Left lobe of liver (tissue), 2 donors: ENCODE data around the gene WDR43. TPM values are rescaled to one million over a fixed set of nuclear protein-coding genes. Genes with fewer than 3 reads are reported as not detected.

ENCODE experiments used
- ATAC-seq: fragments of 200-7000 bp; cut with Tn5 transposase; one replicate; pipeline ENCODE4 v1.9.1; 2020; ENCODE audit warnings: mild to moderate bottlenecking, moderate library complexity
- DNase-seq: peaks from one replicate; pipeline ENCODE4 v3.0.0-alpha.2; 2020; ENCODE audit warnings: low spot score
- total RNA-seq: library from RNA; stranded (reverse); gene quantifications from one replicate; pipeline ENCODE4 v1.2.1, GENCODE V29; 2021
- donor health status: DM: no; HTN: no; CAD: no; lungs with moderate emphysema.
- donor health status: DM: no; HTN: yes; CAD: no.

WDR43 gene
- total RNA-seq, 1 donor from 2014 or later: 17.5 TPM

DNA sequence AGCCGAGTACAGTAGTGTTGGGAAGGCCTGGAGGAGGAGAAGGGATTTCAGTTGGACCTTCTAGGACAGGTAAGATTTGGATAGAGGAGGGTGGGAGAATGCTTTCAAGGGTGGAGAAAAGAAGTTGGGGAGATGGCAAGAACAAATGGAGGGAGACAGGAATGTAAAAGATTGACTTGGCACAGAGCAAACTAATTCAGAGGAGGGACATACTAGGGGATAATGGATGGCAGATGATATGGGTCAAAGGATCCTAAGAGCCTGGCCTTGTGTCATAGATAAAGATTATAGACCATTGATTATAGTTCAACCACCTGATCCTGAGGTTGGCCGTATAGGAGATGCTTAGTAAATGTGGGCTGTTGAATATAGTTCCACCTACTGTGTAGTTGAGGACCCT is 12.4 kb downstream of the WDR43 start:
- no peak for ATAC-seq
- DNase-seq: no peak

DNA sequence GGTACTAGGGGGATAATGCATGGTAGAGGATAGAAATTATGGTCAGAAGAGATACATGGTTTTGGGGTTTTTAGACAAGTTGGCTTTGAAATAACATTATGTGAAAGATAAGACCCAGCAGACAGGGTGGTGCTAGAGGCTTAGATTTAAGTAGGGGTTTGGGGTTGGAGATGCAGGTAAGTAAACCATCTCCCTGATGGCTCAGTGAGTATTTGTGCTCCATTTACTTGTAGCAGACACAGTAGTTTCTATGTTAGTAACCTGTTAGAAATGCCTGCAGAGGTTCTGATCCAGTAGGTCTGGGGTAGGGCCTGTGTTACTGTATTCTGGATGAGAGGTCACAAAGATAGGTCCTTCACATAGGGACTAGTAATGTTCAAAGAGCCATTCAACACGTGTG is 13.7 kb downstream of the WDR43 start:
- no peak for DNase-seq

DNA sequence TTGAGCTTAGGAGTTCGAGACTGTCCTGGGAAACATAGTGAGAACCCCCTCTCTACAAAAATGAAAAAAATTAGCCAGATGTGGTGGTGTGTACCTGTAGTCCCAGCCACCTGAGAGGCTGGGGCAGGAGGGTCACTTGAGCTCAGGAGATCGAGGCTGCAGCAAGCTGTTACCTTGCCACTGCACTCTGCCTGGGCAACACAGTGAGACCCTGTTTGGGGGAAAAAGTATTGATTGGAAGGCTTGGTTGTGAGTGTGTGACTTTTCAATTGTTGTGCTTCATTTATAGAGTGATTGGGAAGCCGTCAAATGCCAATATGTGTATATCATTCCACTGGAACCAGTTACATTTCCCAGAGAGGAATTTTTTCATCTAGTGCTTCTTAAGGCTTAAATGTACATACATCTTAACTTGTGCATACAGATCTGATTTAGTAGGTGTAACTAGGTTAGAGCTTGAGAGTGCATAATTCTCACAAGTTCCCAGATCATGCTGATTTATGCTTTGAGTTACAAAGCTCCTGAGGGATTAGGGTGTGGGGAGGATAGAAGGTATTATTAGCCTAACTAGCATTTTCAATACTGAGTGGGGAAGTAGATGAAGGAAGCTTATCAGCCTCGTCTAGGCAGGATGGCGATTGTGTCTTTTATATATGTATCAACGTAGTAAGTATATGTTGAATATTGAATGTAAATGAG is 15.3 kb downstream of the WDR43 start:
- ATAC-seq: no peak
- no peak for DNase-seq

More for the DNA sequence above, 13.7 kb downstream of the WDR43 start:
- ATAC-seq: no peak

DNA sequence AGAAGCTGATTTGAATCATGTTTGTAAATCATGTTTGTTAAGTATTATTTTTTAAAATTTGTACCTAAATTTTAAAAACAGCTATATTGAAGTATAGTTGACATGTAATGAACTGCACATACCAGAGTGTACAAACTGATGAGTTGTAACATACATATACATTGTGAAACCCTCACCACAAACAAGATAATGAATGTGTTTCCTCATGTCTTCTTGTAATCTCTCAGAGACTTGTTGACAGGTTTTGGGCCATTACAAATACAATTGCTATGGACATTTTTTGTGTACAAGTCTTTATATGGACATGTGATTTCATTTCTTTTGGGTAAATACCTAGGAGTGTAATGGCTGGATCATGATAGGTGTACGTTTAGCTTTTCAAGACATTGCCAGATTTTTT is 21.5 kb downstream of the WDR43 start:
- no peak for DNase-seq
- no peak for ATAC-seq

DNA sequence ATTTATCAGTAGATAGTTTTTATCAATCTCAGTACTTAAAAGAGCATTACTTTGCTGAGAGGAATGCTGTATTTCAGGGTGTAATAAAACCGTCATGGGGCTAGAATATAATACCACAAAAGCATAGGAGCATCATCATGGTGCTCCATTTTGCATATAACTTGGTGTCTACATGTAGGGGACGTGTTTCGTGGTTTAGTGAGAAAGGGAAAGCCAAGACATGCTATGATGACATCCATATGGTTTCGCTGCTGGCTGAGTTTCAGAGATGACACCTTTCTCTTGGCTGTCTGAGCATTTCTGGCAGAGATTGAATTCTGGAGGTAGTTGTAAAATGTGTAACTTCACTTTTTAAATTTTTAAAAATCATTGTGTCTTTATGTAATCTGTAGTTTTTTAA is 32.4 kb downstream of the WDR43 start:
- ATAC-seq (no peak), DNase-seq (no peak)

DNA sequence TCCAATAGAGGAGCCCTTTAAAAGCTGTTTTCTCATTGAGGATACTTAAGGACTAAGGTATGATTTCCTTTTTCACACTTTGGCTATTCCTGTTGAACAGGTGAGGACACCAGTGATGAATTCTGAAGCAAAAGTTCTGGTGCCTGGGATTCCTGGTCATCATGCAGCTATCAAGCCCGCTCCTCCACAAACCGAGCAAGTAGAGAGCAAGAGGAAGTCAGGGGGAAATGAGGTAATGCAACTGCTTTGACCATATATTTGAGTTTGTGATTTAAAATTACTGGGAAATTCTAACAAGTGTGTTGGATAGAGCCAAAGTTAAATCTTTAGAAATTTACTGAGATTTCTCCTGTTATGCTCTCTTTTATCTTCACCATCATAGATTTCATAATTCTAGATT is 33.0 kb downstream of the WDR43 start:
- DNase-seq: no peak
- ATAC-seq: no peak

DNA sequence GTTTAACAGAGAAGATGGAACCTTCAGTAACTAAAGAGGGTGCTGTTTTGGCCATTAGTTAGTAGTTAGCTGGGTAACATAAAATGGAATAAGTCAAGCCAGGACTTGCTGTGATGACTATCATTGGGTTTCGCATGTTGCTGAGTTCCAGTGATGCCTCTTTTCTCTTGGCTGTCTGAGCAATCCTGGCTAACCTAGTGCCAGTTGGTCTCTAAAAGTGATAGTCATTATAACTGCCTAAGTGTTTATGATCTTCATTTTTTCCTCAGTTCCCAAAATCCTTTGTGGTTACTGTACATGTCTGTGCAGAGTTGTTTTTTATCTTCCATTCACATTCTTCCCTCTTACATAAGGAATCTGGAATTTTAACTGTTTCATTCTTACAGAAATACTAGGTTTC is 33.4 kb downstream of the WDR43 start:
- ATAC-seq: no peak
- no peak for DNase-seq

DNA sequence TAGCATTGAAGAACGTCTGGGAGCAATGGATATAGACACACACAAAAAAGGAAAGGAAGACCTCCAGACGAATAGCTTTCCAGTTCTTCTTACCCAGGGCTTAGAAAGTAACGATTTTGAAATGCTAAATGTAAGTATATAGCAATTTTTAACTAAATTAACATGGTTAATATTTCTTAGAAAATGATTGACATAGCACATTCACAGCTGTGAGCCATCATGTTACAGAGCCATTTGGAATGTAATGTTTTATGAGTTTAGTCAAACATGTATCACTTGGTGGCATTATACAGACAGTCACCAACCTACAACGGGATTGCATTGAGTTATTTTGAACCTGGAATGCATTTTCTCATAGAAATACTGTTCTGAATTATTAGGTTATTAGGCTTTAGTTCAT is 35.1 kb downstream of the WDR43 start:
- no peak for ATAC-seq
- no peak for DNase-seq

DNA sequence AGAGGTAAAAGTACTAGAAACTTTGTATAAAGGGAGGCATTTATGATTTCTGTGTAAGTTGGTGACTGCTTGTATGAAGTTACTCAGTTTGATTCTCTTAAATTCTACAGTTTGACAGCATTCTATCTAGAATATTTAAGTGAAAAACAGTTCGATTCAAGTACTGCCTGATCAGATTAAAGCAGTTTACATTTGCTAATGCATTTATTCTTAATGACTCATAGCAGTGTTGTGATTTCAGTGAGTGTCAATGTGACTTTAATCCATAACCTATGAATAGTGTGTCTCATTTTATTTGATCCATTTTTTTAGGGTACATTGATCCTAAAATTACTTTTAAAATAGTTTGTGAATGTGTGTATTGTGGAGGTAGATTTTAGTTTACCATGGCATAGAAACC is 35.7 kb downstream of the WDR43 start:
- DNase-seq (no peak), ATAC-seq (no peak)

DNA sequence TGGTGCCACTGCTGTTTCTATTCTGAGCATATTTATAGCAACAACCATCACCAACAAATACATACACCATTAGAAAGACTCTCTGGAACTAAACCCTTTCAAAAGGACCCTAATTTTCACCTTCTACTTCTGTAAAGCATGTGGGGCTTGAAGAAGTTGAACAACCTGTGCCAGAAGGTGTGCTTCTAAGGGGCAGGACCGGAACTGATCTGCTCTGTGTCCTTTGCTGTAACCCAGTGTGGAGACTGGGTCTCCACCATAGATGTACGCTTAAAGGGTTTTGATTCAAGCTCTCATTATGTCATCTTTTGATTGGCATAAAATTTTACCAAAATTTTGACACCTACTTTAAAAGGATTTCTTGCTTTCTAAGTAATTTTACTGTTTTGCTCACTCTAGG is 40.3 kb downstream of the WDR43 start:
- ATAC-seq: no peak
- no peak for DNase-seq

DNA sequence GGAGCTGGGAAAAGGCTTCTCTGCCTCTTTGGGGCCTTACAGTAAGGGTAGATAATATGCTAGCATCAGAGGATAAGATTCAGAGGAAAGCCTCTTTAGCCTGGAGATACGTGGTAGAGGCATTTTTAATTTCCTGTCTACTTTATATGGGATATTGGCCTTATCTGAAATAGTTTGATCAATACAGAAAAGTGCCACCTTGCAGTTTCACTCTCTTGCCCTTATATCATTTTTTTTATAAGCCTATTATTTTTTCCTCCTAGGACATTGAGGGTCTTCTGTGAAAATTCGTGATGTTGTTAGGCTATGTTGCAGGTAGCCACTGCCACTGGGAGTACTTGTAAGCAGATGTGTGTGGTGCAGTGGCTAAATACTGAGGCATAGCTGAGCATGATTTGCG is 46.5 kb downstream of the WDR43 start:
- ATAC-seq (no peak), DNase-seq (no peak)

DNA sequence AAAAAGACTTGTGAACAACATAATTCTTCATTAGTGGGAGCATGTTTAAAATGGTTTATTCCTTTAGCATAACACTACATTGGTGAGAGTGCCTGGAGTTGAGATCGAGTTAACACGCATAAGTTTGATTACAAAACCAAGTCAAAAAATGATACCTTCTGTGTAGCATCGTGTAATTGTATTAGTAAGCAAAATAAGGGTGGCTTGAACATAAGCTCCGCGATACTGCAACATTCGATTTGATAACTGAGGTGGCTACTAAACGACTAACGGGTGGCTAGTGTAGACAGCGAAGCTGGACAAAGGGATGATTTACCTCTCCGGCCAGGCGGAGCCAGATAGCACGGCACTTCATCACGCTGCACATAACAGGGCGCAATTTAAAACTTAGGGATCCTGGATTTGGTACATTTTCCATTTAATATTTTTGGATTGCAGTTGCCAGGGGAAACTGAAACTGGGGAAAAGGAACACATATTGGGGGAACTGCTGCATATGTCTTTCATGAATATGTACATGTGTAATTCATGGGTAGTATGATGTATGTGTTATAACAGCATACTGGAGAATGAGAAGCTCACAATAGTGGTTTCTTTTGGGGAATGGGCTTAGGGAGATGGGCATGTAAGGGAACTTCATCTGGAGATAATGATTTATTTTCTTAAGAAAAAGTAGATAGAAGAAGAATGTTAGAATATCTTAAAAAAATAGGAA is 50.2 kb downstream of the WDR43 start:
- DNase-seq: no peak
- no peak for ATAC-seq

DNA sequence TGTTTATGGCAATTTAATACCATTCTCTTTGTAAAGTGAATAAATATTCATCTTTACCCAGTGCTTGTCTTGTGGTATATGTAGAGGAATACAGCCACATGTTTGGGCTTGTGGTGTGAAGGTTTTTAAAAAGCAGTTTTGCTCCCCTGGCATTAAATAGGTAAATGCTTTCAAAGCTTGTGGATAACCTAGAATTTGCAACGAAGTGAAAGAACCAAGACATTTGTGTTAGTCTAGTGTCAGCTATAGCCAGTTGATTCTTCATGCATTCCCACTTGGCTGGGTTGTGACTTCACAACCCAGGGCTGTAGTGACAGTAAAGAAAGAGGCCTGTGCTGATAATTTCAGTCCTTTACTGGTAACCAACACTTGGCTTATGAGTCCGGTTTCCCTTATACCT is 53.7 kb downstream of the WDR43 start:
- ATAC-seq (no peak), DNase-seq (no peak)

DNA sequence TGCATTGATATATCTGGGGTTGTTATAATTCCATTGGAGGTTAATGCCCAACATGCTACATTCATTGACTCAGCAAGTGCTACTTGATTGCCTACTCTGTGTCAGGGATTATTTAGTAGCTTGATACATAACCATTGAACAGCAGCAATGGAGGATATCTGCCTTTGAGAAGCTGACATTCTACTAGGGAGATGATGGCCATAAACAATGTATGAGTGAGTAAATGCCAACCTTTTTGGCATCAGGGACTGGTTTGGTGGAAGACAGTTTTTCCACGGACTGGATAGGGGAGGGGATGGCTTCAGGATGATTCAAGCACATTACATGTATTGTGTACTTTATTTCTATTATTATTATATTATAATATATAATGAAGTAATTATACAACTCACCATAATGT is 54.7 kb downstream of the WDR43 start:
- no peak for DNase-seq
- ATAC-seq: no peak

DNA sequence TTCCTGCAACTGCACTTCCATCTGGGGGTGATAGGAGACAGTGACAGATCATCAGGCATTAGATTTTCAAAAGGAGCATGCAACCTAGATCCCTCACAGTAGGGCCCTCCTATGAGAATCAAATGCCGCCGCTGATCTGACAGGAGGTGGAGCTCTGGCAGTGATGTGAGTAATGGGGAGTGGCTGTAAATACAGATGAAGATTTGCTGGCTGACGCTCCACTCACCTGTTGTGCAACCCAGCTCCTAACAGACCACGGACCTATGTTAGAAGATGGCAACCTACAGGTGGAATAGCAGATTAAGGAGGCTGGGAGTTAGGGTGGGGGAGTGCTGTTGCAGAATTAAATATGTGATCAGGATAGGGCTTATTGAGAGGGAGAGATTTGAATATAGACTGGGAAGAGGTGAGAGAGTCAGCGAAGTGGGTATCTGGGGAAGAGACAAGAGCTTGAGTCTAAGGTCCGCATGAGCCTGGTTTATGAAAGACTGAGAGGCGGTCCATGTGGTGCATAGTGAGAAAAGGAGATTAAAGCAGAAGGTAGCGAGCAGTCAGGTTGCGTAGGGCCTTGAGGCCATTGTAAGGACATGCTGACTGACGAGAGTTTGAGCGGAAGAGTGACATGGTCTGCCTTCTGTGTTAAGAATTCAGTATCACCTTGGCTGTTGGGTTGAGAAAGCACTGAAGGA is 55.3 kb downstream of the WDR43 start:
- ATAC-seq (no peak), DNase-seq (no peak)

DNA sequence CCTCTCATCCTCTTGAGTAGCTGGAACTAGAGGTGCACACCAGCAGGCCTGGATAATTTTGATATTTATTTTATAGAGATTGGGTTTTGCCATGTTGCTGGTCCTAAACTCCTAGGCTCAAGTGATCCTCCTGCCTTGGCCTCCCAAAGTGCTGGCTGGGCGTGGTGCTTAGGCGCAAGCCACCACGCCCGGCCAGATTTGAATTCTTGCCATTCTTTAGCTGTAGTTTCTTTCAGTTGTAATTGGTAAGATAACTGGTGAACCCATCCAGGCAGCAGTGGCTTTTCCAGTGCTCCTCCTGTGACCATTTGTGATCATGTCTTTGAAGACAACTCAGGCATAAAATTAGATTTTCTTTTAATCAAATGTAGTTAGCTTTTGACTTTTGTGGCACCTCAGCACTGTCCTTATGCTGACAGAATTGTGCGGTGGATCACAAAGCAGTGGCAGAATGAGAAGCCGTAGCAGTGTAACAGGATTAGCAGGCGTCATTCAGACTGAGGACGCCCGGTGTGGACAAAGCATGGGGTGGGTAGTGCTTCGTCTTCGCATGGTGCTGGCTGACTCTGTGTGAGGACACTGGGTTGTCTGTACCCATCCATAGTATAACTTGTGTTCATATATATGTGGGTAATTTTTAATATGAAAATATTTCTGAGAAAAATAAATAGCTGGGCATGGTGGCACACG is 56.6 kb downstream of the WDR43 start:
- ATAC-seq (no peak), DNase-seq (no peak)

DNA sequence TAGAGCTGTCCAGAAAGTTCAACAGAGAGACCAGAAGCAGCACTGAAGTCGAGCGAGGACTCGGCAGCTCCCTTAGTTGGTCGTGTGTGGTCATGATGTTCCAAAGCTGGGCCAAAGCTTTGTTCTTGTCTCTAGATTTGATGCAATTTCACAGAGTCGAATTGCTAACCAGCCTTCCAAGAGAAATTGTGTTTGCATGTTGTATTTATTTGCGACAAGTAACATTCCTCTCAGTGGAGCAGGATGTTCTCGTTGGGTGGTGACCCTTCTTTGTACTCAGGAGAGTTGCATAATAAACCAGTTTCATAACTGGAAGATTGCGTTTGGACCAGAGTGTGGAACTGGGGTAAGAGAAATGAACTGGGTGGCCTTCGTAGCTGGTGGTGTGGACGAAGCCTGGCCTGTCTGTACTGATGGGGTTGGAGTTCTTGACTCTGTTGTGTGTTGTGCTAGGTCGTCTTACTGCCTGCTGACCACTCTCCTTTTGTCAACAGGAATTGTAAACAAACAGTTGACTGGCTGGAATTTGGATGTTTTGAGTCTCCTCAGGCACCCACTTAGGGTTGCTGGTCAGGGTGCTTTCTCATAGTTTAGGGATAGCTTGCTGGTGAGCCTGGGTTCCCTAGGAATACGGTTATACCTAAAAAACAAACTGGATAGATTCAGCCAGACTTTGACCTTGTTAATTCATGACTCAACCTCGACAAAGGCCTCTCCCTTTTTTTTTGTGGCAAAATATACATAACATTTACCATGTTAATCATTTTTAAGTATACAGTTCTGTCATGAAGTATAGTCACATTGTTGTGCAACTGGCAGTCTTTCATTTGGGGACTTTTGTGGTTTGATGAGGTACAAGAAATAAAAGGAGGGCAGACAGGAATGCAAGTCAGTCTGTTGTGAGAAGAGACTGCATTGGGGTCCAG is 57.7 kb downstream of the WDR43 start:
- peak; percentile 83 for ATAC-seq
- DNase-seq: peak; percentile 71

DNA sequence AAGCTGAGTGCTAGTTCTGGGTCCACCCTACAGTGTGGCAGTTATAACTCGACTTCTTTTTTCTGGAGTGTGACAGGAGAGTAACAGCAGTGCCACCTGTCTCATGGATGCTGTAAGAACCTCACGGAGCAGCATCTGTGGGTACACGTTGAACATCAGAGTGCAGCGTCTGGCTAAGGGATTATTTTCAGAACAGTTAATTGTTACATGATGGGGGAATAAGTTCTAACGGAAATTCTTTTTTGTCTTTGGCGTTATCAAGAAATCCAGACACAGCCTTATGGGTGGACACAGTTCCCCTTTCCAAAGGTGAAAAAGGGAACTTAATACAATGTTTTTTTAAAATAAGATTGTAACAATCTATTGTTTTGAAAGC is 58.4 kb downstream of the WDR43 start:
- ATAC-seq: peak; percentile 6
- DNase-seq: no peak

DNA sequence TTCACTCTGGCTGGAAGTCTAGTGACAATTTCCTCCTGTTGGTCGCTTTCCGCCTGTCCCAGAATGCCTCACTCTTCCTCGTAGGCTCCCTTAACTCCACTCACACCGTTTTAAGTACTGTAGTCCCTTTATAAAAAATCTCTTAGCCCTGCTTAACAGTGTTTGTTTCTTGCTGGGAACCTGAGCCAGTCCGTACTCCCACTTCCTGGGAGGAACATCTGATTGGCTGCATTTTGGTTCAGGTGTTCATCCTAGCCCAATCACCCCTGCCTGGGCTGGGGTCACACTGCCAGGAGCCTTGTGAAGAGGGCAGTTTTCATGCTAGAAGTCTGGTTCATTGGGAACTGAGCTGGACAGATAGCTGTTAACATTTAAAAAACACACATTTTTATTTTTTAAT is 61.0 kb downstream of the WDR43 start:
- ATAC-seq (no peak), DNase-seq (no peak)

DNA sequence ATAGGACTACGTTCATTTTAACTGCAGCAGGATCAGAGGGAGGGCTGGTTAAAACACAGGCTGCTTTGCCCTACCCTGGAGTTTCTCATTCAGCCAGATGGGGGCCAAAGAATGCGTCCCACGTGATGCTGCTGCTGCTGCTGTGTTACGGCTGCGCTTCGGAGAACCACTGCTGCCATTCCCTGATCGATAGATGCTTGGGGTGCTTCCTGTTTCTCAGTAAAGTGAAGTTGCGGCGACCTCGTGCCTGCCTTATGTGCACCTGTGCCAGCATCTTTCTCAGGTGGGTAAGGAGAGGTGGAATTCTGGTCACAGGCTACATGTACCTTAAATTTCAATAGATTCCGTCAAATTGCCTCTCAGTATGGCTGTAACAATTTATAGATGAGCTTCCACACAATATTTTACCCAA is 62.0 kb downstream of the WDR43 start:
- no peak for DNase-seq
- ATAC-seq: peak; percentile 46

DNA sequence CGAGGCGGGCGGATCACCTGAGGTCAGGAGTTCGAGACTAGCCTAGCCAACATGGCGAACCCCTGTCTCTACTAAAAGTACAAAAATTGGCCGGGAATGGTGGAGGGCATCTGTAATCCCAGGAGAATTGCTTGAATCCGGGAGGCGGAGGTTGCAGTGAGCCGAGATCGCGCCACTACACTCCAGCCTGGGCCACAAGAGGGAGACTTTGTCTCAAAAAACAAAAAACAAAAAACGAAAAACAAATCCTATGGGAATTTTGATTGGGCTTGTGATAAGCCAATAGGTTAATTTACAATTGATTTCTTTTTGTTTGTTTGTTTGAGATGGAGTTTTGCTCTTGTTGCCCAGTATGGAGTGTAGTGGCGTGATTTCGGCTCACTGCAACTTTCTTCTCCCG is 62.4 kb downstream of the WDR43 start:
- ATAC-seq (no peak), DNase-seq (no peak)
